C4-2B (cell line): ENCODE results near the gene THSD7B.

Source experiments
- CTCF ChIP-seq: fragments of 450-650 bp; conservative IDR thresholded peaks from 2 replicates; pipeline ENCODE4 v1.5.1; 2017; ENCODE audit warnings: mild to moderate bottlenecking
- ZFX ChIP-seq: fragments of 450-650 bp; IDR thresholded peaks from 2 replicates; pipeline ENCODE4 v1.6.1; 2017

DNA sequence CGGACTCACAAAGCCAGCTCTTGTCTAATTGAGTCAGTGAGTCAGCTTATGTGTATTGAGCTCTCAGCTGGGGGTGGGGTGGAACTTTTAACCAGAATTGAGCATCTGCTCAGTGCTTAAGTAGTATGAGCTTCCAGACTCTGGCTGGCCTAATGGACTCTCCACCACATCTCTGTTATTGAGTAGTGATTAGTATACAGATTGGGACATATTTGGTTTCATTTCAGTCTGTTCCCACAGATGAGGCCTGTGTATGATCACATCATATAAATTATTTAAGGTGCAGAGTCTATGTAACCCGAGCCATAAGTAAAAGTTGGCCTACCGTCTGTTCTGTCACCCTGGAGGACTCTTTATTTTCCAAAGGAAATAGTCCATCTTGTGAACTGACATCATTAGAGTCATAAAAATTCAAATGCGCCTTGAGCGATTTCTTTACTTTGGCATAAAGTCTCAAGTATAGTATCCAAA lies 152.1 kb downstream of the THSD7B start:
- TF ChIP-seq CTCF = no peak
- TF ChIP-seq ZFX = no peak
